NCI-H1105 (cell line): ENCODE data around the gene PIK3R5.
"Not testable (repeated sequence)": the region's sequence is repeated elsewhere in the genome, so short reads cannot be mapped to it uniquely, and the experiment has no call there.

Experiments used
- DNase-seq: peaks from one replicate; lab custom pipeline; 2025; lab: John Stamatoyannopoulos, UW

The PIK3R5 gene

GRCh38 chr17:8965394-8966168 lies at the start of gene PIK3R5:
TSS of gene PIK3R5 (minus strand) at chr17:8965707. CDS start at chr17:8911494, 54,213 bp downstream.
- no peak for DNase-seq

DNA sequence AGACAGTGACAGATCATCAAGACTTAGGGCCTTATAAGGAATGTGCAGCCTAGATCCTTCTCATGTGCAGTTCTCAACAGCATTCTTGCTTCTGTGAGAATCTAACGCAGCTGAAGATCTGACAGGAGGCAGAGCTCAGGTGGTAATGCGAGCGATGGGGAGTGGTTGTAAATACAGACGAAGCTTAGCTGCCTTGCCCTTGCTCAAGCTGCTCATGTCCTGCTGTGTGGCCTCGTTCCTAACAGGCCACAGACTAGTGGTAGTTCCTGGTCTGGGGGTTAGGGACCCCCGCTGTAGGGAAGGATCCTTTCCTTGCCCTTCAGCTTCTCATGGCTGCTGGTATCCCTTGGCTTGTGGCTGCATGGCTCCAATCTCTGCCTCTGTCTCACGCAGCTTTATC lies 45.5 kb upstream of the PIK3R5 start:
- DNase-seq = no peak

DNA sequence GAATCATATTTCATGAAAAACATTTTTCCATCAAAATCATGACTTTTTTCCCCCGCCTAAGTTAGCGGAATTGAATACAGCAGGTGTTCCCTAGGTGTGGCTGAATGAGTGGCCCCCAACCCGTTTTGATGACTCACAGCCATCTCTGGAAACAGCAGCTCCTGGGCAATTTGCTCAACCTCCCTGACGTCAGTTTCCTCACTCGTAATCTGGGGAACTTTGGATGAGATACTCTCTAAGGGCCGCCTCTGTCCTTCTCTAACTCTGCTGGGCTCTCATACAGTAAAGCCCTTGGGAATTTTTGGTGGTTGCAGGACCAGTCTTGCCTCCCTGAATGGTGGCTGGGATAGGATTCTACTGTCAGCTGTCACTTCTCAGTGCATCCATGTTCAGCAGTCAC lies 44.2 kb upstream of the PIK3R5 start:
- DNase-seq = no peak

GRCh38 chr17:9009096-9009495 lies 43.6 kb upstream of the PIK3R5 start:
- no peak for DNase-seq

DNA sequence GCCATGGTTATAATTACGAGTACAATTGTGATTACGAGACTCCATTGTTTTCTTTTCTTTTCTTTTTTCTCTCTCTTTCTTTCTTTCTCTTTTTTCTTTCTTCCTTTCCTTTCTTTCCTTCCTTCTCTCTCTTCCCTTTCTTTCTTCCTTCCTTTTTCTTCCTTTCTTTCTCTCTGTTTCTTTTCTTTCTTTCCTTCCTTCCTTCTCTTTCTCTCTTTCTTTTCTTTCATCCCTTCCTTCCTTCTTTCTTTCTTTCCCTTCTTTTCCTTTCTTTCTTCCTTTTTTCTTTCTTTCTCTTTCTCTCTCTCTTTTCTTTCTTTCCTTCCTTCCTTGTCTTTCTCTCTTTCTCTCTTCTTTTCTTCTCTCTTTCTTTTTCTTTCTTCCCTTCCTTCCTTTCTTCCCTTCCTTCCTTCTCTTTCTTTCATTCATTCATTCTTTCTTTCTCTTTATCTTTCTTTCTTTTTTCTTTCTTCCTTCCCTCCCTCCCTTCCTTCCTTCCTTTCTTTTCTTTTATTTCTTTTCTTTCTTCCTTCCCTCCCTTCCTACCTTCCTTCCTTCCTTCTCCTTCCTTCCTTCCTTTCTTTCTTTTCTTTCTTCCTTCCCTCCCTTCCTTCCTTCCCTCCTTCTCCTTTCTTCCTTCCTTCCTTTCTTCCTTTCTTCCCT lies 41.7 kb upstream of the PIK3R5 start:
- DNase-seq = no peak

GRCh38 chr17:9006175-9006767 lies 40.8 kb upstream of the PIK3R5 start:
- DNase-seq = no peak

GRCh38 chr17:9004961-9005285 lies 39.4 kb upstream of the PIK3R5 start:
- no peak for DNase-seq

GRCh38 chr17:9004132-9004960 lies 38.8 kb upstream of the PIK3R5 start:
- no peak for DNase-seq

- no peak for DNase-seq
Observed at GRCh38 chr17:9003355-9004131, 38.0 kb upstream of the PIK3R5 start.

- DNase-seq = no peak
Observed at GRCh38 chr17:9002606-9003354, 37.3 kb upstream of the PIK3R5 start.

GRCh38 chr17:9002227-9002605 lies 36.7 kb upstream of the PIK3R5 start:
- DNase-seq = no peak

DNA sequence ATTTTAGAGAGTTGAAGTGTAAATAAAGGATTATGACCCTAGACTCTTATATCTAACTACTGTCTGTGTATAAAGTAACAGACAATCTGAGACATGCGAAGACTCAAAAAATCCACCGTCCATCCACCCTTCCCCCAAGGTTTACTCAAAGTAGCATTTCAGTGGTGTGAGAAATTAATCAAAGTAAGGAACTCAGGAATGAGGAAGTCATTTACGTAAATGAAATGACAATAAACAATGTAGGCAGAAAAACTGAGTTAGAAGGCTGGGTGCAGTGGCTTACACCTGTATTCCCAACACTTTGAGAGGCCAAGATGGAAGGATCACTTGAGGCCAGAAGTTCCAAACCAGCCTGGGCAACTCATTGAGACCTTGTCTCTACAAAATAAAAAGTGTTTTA lies 36.1 kb upstream of the PIK3R5 start:
- no peak for DNase-seq

DNA sequence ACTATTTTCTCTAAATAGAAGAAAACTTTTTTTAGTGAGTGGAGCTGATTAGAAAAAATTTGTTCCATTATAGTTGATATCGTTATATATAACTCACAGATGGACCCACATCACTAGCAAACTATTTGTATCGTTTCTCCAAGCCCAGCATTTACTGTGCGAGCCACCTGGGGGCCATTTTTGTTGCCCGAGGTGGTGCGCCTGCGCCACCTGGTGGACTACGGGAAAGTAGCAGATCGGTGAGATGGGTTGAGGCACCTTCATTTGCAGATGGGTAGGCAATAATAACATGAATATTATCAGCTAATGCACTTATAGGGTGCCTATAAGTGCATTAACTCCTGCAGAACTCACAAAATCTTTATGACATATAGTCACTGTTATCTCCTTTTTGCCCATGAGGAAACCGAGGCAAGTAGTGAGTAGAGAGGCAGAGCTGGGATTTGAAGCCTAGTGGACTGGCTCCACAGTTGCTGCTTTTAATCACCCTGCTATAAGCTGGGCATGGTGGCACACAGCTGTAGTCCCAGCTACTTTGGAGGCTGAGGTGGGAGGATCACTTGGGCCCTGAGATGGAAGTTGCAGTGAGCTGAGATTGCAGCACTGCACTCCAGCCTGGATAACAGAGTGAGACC lies 32.6 kb upstream of the PIK3R5 start:
- peak; percentile 32 for DNase-seq

DNA sequence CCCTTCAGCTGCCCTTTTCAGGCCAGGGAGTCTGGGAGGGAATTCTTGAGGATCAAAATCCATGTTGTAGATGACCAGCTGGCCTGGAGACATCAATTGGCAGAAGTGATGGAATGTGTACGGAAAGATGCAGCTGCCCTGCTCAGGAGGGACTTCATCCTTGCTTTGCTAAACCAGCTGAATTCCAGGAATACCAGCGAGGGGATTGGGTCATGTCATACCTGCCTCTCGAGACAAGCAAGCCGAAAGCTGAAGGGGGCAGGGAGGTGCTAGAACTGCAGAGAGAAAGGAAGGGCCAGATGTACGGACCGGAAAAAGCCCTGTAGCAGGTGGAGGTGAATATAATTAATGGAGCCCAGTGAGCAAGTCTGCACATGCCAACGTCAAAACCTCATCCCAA lies 30.2 kb upstream of the PIK3R5 start:
- DNase-seq = no peak

DNA sequence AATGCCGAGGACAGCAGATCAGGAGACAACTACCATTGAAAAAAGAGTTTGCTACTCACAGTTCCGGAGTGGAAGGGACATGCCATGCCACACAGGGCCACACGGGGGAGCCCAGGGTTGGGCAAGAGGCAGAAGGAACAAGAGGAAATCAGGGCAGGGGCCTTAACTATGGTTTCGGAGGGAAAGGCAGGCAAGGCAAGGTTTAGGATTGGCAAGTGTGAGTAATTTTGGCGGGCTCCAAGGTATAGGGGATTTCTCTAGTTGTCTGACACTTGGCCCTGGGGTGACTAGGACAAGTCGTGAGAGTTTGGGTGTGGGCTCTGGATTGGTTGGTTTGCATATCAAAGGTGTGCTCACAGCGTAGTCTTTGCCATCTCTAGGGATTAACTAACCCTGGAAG lies 28.8 kb upstream of the PIK3R5 start:
- peak; percentile 29 for DNase-seq

GRCh38 chr17:8991514-8992285 lies 26.2 kb upstream of the PIK3R5 start:
- peak; percentile 12 for DNase-seq

DNA sequence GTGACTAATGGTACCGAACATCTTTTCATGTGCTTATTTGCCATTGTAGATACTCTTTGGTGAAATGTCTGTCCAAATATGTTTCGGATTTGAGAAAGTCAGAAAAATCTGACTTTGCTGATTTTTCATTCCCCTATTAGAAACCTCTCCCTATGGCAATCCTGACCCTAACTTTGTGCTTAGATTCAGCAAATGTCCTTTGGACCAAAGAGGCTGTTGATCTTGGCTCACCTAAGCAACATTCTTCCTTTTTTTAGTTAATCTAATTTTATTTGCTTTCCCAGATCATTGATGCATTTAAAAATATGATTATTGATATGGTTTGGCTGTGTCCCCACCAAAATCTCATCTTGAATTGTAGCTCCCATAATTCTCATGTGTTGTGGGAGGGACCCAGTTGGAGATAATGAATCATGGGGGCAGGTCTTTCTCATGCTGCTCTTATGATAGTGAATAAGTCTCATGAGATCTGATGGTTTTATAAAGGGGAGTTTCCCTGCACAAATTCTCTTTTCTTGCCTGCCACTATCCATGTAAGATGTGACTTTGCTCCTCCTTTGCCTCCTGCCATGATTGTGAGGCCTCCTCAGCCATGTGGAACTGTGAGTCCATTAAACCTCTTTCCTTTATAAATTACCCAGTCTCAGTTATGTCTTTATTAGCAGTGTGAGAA lies 22.9 kb upstream of the PIK3R5 start:
- DNase-seq = not testable (repeated sequence)

DNA sequence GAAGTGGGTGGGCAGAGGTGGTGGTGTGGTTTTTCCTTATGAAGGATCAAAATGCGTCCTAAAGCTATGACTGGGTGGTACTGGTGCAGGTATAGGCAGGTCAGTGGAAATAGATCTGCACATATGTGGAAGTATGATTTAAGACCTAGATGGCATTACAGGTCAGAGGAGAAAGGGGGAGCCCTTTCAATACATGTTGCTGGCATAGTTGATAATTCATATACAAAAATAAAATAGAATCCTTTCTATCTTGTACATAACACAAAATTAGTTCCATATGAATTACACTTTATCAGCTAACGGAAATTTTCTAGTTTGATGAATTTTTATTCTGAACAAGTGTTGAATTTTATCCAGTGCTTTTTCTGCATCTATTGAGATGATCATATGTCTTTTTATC lies 20.8 kb upstream of the PIK3R5 start:
- DNase-seq = no peak

GRCh38 chr17:8985054-8985701 lies 19.7 kb upstream of the PIK3R5 start:
- DNase-seq = no peak
